A673 (cell line): Measurements from ENCODE around the gene HMG20A. TPM values are rescaled to one million over a fixed set of nuclear protein-coding genes. Genes with fewer than 3 reads are reported as not detected.
A peak's percentile ranks its signal among the peaks of the same experiment; 100 is the strongest.

Experiments
- BruUV-seq: library from RNA; stranded (reverse); fragments of 400-500 nt; replicated peaks from 2 replicates; lab custom pipeline; 2021; lab: Mats Ljungman, UMichigan
- CTCF ChIA-PET: fragments of 300-600 bp; sonication (Branson Sonifier 250); formaldehyde crosslinking; loops from one replicate; lab custom pipeline; 2022; ENCODE audit warnings: antibody characterized with exemption; lab: Charles Lee
- POLR2A ChIA-PET: fragments of 300-600 bp; sonication (Branson Sonifier 250); formaldehyde crosslinking; loops from one replicate; lab custom pipeline; 2022; ENCODE audit warnings: antibody characterized with exemption; ENCODE audit not compliant: low non-redundant PET; lab: Charles Lee
- DNase-seq: peaks from one replicate; pipeline ENCODE4 v3.0.0-alpha.2; 2015; ENCODE audit warnings: low spot score
- H3K27ac ChIP-seq: fragments of 200-600 bp; sonication (generic); 2 replicates; pipeline ENCODE4 v1.5.1; 2016; ENCODE audit warnings: mixed run types, low read depth, mild to moderate bottlenecking, mixed read lengths, antibody characterized with exemption, low read length; ENCODE audit not compliant: poor library complexity, severe bottlenecking
- H3K27me3 ChIP-seq: fragments of 200-600 bp; sonication (generic); replicated peaks from 2 replicates; pipeline ENCODE4 v1.6.1; 2017; ENCODE audit warnings: mixed run types, low read depth, mild to moderate bottlenecking, mixed read lengths, antibody characterized with exemption, low read length; ENCODE audit not compliant: insufficient read depth, poor library complexity
- H3K36me3 ChIP-seq: fragments of 200-600 bp; sonication (generic); 2 replicates; pipeline ENCODE4 v1.6.1; 2016; ENCODE audit warnings: mixed run types, mild to moderate bottlenecking, mixed read lengths, antibody characterized with exemption, low read length; ENCODE audit not compliant: insufficient read depth, poor library complexity, severe bottlenecking
- H3K4me1 ChIP-seq: fragments of 200-600 bp; sonication (generic); 2 replicates; pipeline ENCODE4 v1.6.1; 2017; ENCODE audit warnings: mixed run types, mild to moderate bottlenecking, mixed read lengths, antibody characterized with exemption, low read length; ENCODE audit not compliant: insufficient read depth, poor library complexity, severe bottlenecking
- H3K4me3 ChIP-seq: fragments of 200-600 bp; sonication (generic); 2 replicates; pipeline ENCODE4 v1.5.1; 2016; ENCODE audit warnings: low read depth, mixed run types, mild to moderate bottlenecking, mixed read lengths, low read length; ENCODE audit not compliant: poor library complexity, severe bottlenecking
- H3K9me3 ChIP-seq: fragments of 200-600 bp; sonication (generic); 2 replicates; pipeline ENCODE4 v1.6.1; 2016; ENCODE audit warnings: mixed run types, low read depth, mild to moderate bottlenecking, mixed read lengths, antibody characterized with exemption, low read length; ENCODE audit not compliant: poor library complexity, severe bottlenecking
- CTCF ChIP-seq: fragments of 300-800, 200-600 bp; sonication (generic); conservative IDR thresholded peaks from 2 replicates; pipeline ENCODE4 v1.5.1; 2017; ENCODE audit warnings: low read depth, mild to moderate bottlenecking, antibody characterized with exemption, low read length, moderate library complexity, mixed read lengths
- EZH2 ChIP-seq: fragments of 200-600 bp; sonication (generic); IDR thresholded peaks from 2 replicates; pipeline ENCODE4 v1.6.1; 2017; ENCODE audit warnings: borderline replicate concordance, low read depth, mild to moderate bottlenecking, mixed read lengths, antibody characterized with exemption, low read length; ENCODE audit not compliant: poor library complexity, severe bottlenecking
- intact Hi-C: fragments of 100-400 bp; cut with micrococcal nuclease; formaldehyde crosslinking; loops from one replicate; pipeline ENCODE4 v1.10.0; 2022; ENCODE audit not compliant: unreplicated experiment
- total RNA-seq: library from RNA; stranded (reverse); gene quantifications from 2 replicates; pipeline ENCODE4 v1.2.3, GENCODE V29; 2021

HMG20A gene
- total RNA-seq, 1 experiment from 2014 or later: 43.2 TPM

- peak; percentile 70 for DNase-seq
- H3K9me3 ChIP-seq: no peaks in the 10 kb centered on the region
- no peak for TF ChIP-seq CTCF
- no peak for TF ChIP-seq EZH2
- no peaks in the 10 kb centered on the region for H3K27me3 ChIP-seq
- ChIA-PET POLR2A (no interaction called here), CTCF (no interaction called here)
- BruUV-seq: no TSS peak
- peaks cover 39% of the 10 kb centered on the region for H3K4me1 ChIP-seq
- no peak overlapping the region for H3K4me3 ChIP-seq
- intact Hi-C loops: no loop called here
- H3K36me3 ChIP-seq: peaks cover 31% of the 10 kb centered on the region
- H3K27ac ChIP-seq: peak overlapping the region; percentile 62
These were observed 54.3 kb downstream of the HMG20A start for GRCh38 chr15:77475001-77475400.

DNA sequence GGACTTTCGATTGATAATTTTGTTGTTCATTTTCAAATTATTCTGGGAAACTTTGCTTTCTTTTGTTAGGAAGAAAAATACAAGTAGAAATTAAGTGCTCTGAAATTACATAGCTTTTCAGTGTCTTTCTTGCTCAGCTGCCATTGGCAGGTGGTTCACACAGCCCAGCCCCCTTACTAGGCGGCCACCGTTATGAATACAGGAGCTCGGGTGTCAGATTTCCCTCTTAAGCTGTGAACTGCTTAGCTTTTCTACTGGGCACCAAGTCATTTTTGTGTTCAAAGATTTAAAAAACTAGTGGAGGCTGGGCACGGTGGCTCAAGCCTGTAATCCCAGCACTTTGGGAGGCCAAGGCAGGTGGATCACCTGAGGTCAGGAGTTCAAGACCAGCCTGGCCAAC is 55.2 kb downstream of the HMG20A start:
- intact Hi-C loops: no loop called here
- Histone ChIP-seq H3K27me3 (no peaks in the 10 kb centered on the region), H3K9me3 (no peaks in the 10 kb centered on the region), H3K4me3 (no peak overlapping the region), H3K4me1 (peaks cover 40% of the 10 kb centered on the region), H3K36me3 (peaks cover 32% of the 10 kb centered on the region), H3K27ac (peak overlapping the region; percentile 62)
- DNase-seq: peak; percentile 49
- ChIA-PET CTCF (no interaction called here), POLR2A (no interaction called here)
- TF ChIP-seq CTCF (no peak), EZH2 (no peak)
- BruUV-seq: no TSS peak

GRCh38 chr15:77476995-77477394 is 56.3 kb downstream of the HMG20A start:
- H3K27ac ChIP-seq: no peak overlapping the region
- H3K9me3 ChIP-seq: no peaks in the 10 kb centered on the region
- no peak for DNase-seq
- H3K4me3 ChIP-seq: no peak overlapping the region
- TF ChIP-seq CTCF (no peak), EZH2 (no peak)
- BruUV-seq: no TSS peak
- intact Hi-C loops: no loop called here
- H3K27me3 ChIP-seq: no peaks in the 10 kb centered on the region
- H3K4me1 ChIP-seq: peaks cover 51% of the 10 kb centered on the region
- POLR2A ChIA-PET: interaction anchor here (0.6 kb wide), 1 partner anchor 239 kb away, joined by 4 read pairs; no protein-coding TSS in a partner anchor
- H3K36me3 ChIP-seq: peaks cover 26% of the 10 kb centered on the region
- CTCF ChIA-PET: no interaction called here
